Smooth muscle cell of trachea (primary cell): ENCODE measurements around the gene CLIP2. TPM values are rescaled to one million over a fixed set of nuclear protein-coding genes. Genes with fewer than 3 reads are reported as not detected.

ENCODE experiments used
- total RNA-seq: library from RNA; depleted of rRNA; stranded (reverse); fragments of >200 nt; gene quantifications from 2 replicates; pipeline ENCODE4 v1.2.1, GENCODE V29; 2014

Gene CLIP2
- 63.6 and 120 TPM in 2 replicates for total RNA-seq

GRCh38 chr7:74289018-74289658 lies at the start of gene CLIP2:
Gene CLIP2 (plus strand): TSS chr7:74289407. CDS start chr7:74317547, 28,140 bp downstream.

GRCh38 chr7:74254129-74254857 lies 34.9 kb upstream of the CLIP2 start, which contains the start of gene RFC2:
Gene RFC2 (minus strand): TSS chr7:74254399. CDS start chr7:74254383, 16 bp downstream.

GRCh38 chr7:74453322-74454011 lies 164.3 kb downstream of the CLIP2 start, which contains the start of gene GTF2IRD1:
Gene GTF2IRD1 (plus strand): TSS chr7:74453906. CDS start chr7:74508081, 54,175 bp downstream.

Other genes with a start within 250 kb of the CLIP2 start
- gene LIMK1, start 205.6 kb upstream of the CLIP2 start, total RNA-seq = 37.7 and 77.6 TPM in 2 replicates
- gene EIF4H, start 115.1 kb upstream of the CLIP2 start, total RNA-seq = 356 and 392 TPM in 2 replicates
- gene LAT2, start 79.4 kb upstream of the CLIP2 start, total RNA-seq = 0.73 and 1.3 TPM in 2 replicates
- gene RFC2, start 35.0 kb upstream of the CLIP2 start, total RNA-seq = 10.4 and 27.1 TPM in 2 replicates
- 8.3 and 9.9 TPM in 2 replicates for gene GTF2IRD1, start 164.5 kb downstream of the CLIP2 start, total RNA-seq